Choroid plexus epithelial cell (primary cell): ENCODE results near the gene BTG4.

ENCODE experiments used
- DNase-seq: peaks from one replicate; pipeline ENCODE4 v3.0.0-alpha.2; 2010; ENCODE audit warnings: low read depth
- H3K4me3 ChIP-seq: 2 replicates; pipeline ENCODE4 v1.5.1; 2011; ENCODE audit warnings: low read depth, mild to moderate bottlenecking, control low read depth, low read length, moderate library complexity
- TF ChIP-seq, protein P1 (sequence below): conservative IDR thresholded peaks from 2 replicates; pipeline ENCODE4 v1.5.1; 2011; ENCODE audit warnings: low read depth, mild to moderate bottlenecking, control low read depth, inconsistent platforms, low read length, moderate library complexity

The BTG4 gene

GRCh38 chr11:111555255-111555654, 43.1 kb upstream of the BTG4 start:
- DNase-seq: peak; percentile 55
- no peak overlapping the region for H3K4me3 ChIP-seq
- TF ChIP-seq, protein P1, sequence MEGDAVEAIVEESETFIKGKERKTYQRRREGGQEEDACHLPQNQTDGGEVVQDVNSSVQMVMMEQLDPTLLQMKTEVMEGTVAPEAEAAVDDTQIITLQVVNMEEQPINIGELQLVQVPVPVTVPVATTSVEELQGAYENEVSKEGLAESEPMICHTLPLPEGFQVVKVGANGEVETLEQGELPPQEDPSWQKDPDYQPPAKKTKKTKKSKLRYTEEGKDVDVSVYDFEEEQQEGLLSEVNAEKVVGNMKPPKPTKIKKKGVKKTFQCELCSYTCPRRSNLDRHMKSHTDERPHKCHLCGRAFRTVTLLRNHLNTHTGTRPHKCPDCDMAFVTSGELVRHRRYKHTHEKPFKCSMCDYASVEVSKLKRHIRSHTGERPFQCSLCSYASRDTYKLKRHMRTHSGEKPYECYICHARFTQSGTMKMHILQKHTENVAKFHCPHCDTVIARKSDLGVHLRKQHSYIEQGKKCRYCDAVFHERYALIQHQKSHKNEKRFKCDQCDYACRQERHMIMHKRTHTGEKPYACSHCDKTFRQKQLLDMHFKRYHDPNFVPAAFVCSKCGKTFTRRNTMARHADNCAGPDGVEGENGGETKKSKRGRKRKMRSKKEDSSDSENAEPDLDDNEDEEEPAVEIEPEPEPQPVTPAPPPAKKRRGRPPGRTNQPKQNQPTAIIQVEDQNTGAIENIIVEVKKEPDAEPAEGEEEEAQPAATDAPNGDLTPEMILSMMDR: no peak

GRCh38 chr11:111554532-111554931, 42.3 kb upstream of the BTG4 start:
- no peak for DNase-seq
- TF ChIP-seq, protein P1: no peak
- no peak overlapping the region for H3K4me3 ChIP-seq

- H3K4me3 ChIP-seq: no peak overlapping the region
- DNase-seq: no peak
- TF ChIP-seq, protein P1: no peak
Measured at GRCh38 chr11:111550258-111550657, 38.1 kb upstream of the BTG4 start.

DNA sequence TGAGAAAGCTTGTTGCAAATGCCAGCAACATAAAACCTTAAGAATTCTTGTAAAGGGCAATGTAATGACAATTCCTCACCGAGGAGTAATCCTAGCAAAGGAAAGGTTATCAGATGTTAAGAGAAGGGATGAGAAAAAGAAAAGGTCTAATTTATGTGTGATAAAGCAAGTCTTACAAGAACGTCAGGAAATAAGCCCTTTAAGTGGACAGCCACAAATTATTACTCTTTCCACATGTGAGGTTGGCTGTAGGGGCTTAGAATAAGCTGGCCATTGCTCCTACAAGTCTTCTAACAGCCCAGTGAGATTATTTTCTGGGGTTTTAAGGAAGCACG, 37.6 kb upstream of the BTG4 start:
- no peak overlapping the region for H3K4me3 ChIP-seq
- TF ChIP-seq, protein P1: no peak
- no peak for DNase-seq

- TF ChIP-seq, protein P1: no peak
- no peak for DNase-seq
- H3K4me3 ChIP-seq: no peak overlapping the region
Measured at GRCh38 chr11:111549196-111549868, 37.1 kb upstream of the BTG4 start.

DNA sequence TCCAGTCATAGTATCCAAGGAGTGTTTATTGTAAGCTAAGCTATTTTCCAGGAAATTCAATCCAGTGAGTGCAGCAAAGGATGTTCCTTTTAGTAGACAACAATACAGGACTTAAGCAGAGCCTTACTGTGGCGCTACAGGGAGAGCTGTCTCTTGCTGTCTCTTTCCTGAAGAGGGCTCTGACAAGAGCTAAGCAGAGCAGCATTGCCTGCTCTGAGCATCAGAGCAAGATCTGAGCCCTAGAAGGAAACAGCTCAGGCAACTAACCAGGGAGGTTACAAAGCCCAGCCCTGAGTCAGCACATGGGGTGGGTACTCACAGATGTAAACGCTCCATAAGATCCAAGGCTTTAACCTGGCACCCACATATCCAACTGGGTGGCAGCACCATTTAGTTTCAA, 36.3 kb upstream of the BTG4 start:
- DNase-seq: no peak
- TF ChIP-seq, protein P1: no peak
- H3K4me3 ChIP-seq: no peak overlapping the region

DNA sequence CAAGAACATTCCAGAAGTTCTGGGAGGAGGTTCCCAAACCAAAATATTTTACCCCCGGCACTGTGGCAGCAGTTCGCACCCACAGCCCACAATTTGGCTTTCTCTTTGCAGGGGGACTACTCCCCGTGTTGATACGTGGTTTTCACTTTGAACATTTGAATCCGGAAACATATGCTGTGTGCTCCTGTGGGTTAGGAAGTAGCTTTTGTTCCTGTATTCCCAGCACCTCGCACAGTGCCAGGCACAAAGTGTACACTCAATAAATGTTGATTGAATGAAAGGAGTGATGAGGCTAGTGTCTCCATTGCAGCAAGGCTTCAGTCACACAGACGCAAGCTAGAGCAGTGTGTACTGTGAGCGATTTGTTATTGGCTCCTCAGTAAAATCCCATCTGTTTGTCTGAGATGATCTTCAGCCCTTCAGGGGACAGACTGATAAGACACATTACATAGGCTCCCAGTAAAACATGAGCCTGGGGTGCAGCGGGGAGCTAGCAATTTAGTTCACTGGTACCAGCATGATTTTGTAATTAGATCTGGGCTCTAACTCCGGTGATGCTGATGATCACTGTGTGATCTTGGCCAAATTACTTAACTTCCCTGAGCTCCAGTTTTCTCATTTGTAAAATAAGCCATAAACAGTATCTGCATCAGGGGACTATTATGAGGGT, 30.6 kb upstream of the BTG4 start:
- TF ChIP-seq, protein P1: no peak
- no peak for DNase-seq
- H3K4me3 ChIP-seq: no peak overlapping the region
